IPS-18c (cell line): ENCODE results near the gene SFT2D1.
"Not testable (repeated sequence)": the region's sequence is repeated elsewhere in the genome, so short reads cannot be mapped to it uniquely, and the experiment has no call there.

Experiments used
- H3K4me3 ChIP-seq: 2 replicates; pipeline ENCODE4 v1.7.0; 2013; ENCODE audit warnings: low read depth, mild to moderate bottlenecking, low read length, moderate library complexity; ENCODE audit not compliant: insufficient read depth
- H3K9me3 ChIP-seq: one replicate; pipeline ENCODE4 v1.6.1; 2013; ENCODE audit warnings: mild to moderate bottlenecking, low read length, moderate library complexity; ENCODE audit not compliant: control insufficient read depth, insufficient read depth

SFT2D1 gene

DNA sequence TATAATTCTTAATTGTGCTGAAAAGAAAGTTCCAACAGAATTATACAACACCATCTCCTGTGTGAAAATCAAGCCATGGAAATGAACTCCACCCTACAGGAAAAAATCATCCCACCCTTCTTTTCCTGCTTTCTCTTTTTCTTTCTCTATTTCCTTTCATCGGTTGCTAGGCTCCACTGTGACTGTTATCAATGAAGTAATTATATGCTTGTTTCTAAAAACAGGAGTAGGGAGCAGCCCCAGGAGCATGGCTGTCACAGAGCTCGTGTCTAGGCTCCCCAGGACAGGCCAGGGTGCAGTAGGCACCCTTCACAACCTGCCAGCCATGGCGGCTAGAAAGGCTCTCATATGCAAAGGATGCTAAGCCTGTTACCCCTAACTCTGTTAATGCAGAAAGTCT lies 27.4 kb upstream of the SFT2D1 start:
- no peak overlapping the region for H3K4me3 ChIP-seq
- no peaks in the 10 kb centered on the region for H3K9me3 ChIP-seq

DNA sequence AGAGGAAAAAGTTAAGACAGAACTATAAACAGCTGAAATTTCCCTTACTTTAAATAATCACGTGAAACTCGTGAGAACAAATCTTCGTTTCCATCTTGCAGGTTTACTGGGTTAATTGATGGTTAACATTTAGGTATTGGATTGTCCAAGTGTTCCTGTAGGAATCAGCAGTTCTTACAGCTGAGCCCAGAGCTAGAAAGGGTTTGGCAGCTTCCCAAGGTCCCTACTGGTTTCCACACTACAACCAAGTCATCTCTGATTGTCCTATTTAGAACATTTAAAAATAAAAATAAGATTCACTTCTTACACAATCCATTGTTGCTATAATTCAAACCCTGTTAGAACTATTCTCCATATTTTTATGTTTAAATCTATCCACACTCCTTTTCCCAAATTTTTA lies 24.6 kb upstream of the SFT2D1 start:
- no peaks in the 10 kb centered on the region for H3K9me3 ChIP-seq
- H3K4me3 ChIP-seq, result no peak overlapping the region

DNA sequence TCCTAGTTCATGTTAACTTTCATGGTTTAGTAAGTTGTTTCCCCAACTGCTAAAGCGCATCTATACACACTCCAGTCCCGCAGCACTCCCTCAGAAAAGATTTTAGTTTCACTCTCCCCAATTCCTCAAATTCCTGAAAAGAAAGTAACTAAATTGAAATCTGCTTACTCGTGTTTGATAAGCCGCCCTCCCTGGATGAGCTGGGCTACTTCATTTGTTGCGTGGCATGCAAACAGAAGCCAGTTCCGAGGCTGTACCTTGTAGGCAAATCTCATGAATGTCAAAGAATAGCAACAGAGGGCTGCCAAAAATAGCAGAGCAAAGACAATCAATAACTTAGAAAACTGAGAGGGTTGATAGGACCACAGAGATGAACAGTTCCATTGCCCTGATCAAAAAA lies 23.5 kb upstream of the SFT2D1 start:
- Histone ChIP-seq H3K4me3 (no peak overlapping the region; the same call in 1 of the 2 replicates), H3K9me3 (no peaks in the 10 kb centered on the region)

DNA sequence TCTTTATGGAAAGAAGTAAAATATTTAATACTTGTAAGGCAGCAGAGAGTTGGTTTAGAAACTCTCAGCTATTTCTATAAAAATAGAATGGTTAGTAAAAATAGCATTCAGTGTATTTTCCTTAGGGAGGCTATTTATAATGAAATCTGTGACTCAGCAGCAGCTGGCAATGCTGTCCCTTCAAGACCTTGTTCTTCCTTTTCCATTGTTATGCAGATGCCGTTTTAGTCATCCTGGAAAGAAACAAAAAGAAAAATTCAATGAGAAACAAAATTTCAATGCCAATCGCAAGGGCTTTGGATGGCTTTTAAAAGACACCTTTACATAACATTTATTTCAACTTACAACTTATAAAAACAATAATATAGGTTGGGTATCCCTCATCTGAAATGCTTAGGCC lies 22.9 kb upstream of the SFT2D1 start:
- Histone ChIP-seq H3K9me3 (no peaks in the 10 kb centered on the region), H3K4me3 (no peak overlapping the region)

DNA sequence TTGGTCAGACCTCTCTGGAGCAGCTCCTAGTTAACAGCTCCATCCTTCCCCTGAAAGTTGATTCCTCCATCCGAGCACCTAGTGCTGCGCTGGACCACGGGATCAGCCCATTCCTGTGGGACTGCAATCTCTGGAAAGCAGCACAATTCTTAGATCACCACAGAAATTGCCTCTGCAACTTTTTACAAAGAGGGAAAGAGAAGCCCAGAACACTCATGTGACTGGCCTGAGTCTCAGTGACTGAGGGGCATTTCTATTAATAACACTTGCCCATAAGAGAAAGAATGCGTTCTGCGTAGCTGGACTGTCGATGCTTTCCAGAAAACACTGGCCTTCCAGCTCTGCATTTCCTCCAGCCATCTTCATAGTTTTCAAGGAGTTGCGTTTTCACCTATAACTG lies 22.1 kb upstream of the SFT2D1 start:
- no peak overlapping the region for H3K4me3 ChIP-seq
- H3K9me3 ChIP-seq, result no peaks in the 10 kb centered on the region

DNA sequence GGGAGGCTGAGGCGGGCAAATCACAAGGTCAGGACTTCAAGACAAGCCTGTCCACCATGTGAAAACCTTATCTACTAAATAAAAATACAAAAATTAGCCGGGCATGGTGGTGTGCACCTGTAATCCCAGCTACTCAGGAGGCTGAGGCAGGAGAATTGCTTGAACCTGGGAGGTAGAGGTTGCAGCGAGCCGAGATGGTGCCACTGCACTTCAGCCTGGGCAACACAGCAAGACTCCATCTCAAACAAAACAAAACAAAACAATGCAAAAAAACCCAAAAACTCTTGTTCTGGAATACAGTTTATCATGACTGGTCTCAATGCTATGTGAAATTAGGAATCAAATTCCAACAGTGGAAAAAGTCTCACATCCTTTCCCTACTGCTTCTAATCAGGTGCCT lies 20.1 kb upstream of the SFT2D1 start:
- H3K4me3 ChIP-seq, H3K9me3 ChIP-seq: not testable (repeated sequence)

DNA sequence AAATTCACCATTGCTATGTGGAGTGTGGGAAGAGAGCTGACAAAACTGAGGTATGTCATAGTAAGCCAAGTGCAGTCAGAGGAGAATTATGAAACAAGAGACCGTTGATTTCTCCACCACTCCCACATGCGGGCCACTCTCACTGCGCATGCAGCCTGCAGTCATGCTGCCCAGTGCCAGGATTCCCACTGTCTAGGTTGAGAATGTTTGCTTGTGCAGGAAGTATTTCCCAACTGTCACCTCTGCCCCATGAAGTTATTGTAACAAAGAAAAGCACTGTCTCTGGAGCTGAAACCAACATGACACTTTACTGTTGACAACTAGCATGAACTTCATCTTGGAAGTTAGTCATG lies 18.7 kb upstream of the SFT2D1 start:
- Histone ChIP-seq H3K4me3 (no peak overlapping the region), H3K9me3 (no peaks in the 10 kb centered on the region)

DNA sequence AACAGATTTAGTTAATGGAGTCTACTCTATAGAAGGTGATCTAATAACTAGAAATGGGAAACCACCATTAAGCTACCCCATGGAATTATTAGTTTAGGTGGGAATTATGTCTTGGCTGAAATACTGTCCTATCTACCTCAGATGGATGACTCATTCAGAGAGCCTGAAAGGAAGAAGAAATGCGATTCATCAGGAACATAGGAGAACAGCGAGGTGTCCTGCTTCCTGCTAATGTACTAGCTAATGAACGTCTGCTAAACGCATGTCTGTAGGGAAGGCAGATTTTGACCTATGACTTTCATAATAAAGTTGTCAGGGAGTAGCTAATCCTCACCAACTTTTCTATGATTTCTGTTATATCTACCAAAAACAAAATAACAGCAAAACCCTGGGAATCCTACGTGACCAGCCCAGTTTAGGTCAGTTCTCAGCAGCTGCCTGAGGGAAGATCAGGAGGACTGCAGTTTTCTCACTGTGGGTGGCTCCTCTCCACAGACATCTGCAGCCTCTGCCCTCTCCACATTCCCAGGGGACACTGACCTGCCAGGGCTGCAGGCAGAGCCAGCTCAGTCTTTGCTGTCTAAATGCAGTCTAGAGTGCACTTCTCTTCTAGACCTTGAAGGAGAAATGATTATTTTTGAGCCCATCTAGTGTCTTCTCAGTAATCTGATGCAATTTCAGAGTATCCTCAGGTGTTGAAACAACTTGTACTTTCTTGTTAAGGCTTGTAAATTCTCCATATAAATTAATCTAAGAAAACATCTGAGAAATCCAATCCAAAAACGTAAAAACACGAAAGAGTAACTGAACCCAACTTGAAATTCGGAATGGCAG lies 18.1 kb upstream of the SFT2D1 start:
- Histone ChIP-seq H3K9me3 (no peaks in the 10 kb centered on the region), H3K4me3 (no peak overlapping the region)

DNA sequence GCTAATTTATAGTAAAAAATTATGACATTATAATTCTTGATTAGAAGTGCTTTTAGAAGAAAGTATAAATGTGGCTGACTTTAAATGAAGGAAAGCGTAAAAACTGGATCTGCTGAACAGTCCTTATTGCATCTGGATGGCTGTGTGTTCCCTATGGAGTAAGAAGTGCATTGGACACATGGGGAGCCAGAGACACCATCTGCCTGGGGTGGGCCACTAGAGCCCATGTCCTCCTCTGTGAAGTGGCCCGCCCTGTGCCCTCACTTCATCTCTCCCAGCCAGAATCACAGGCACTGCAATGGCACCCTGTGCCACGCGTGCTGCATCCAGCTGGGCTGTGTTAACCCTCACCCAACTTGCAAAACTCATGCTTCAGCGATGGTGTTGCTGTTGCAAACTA lies 13.2 kb upstream of the SFT2D1 start:
- Histone ChIP-seq H3K9me3 (no peaks in the 10 kb centered on the region), H3K4me3 (no peak overlapping the region)

DNA sequence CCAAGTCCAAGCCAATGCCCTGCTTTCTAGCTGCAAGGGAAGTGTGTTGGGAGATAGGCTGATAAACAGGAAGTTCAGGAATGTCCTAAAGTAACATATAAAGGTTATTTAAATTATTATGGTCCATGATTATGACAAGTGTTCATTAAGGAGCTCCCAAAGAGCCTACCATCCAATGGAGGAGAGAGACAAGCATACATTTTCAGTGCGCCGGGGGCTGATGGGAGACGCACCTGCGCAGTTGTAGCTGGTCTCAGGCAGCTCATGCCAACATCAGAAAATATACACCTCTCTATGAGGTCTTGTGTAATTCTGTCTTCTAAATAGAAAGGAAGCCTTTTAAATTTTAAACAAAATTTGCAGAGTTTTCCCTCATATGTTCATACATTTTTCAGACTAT lies 12.6 kb upstream of the SFT2D1 start:
- no peak overlapping the region for H3K4me3 ChIP-seq

DNA sequence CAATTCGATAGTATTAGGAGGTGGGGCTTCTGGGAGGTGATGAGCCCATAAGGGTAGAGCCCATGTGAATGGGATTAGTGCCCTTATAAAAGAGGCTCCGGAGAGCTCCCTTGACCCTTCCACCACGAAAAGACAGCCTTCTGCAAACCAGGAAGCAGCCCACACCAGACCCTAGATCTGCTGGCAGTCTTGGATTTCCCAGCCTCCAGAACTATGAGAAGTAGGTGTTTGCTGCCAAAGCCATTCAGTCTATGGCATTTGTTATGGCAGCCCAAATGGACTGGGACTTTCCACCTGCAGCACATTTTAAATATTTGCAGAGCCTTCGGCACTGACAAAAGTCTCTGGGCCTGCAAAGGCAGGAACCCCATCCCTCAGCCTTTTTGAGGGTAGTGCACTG lies 11.8 kb upstream of the SFT2D1 start:
- no peak overlapping the region for H3K4me3 ChIP-seq
- H3K9me3 ChIP-seq, result no peaks in the 10 kb centered on the region

More for the DNA sequence above, 12.6 kb upstream of the SFT2D1 start:
- H3K9me3 ChIP-seq, result no peaks in the 10 kb centered on the region

DNA sequence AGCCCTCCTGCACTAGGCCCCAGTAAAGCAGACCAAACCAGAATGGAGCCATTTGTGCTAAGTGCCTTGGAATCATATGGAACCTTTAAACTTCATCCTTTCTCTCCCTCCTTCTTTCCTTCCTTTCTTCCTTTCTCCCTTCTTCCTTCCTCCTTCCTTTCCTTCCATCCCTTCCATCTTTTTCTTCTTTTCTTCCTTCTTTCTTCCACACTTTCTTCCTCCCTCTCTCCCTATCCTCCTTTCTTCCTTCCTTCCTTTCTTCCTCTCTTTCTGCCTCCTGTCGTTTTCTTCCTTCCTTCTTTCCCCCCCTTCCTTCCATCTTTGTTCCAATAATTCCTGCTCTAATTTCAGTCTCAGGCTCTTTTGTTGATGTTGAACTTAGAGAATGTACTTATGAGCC lies 11.2 kb upstream of the SFT2D1 start:
- no peak overlapping the region for H3K4me3 ChIP-seq
- no peaks in the 10 kb centered on the region for H3K9me3 ChIP-seq

DNA sequence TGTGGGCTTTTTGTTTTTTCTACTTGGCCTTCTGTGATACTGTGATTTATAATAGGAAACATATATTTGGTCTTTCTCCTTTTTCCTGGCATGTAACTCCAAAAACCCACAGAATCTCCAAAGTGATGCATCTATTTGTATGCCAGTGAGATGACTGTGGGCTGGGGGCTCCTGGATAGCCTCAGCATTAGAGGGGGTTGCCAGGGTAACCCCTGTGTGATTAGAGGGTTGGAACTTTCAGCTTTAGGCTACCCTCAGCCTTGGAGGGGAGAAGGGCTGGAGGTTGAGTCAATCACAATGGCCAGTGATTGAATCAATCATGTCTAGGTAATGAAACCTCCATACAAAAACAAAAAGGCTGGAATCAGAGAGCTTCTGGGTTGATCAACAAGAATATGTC lies 10.6 kb upstream of the SFT2D1 start:
- Histone ChIP-seq H3K9me3 (no peaks in the 10 kb centered on the region), H3K4me3 (no peak overlapping the region)

DNA sequence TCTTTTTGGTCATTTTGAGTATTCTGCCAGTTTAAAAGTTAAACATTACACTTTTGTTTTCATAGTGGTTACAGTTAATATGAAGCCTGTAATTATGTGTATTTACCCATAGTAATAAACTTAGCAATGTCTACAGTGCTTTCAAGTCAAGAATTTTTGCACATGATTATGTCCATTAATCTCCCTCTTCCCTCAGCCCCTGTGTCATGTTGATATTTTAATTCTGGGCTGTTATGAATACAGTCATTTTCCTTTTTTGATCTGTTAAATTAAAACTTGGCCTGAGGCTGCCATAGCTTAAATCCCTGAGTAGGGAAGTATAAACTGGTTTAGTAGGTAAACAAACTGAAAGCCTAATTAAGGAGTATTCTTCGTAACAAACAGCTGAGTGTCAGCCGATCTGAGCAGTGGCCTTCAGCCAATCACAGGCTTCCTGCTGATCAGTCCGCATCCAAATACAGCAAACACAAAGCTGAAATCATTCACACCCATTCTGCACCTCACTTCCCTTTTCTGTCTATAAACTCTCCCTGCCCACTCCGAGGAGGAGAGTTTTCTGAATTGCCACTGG lies 9.5 kb upstream of the SFT2D1 start:
- Histone ChIP-seq H3K4me3 (no peak overlapping the region), H3K9me3 (no peaks in the 10 kb centered on the region)

DNA sequence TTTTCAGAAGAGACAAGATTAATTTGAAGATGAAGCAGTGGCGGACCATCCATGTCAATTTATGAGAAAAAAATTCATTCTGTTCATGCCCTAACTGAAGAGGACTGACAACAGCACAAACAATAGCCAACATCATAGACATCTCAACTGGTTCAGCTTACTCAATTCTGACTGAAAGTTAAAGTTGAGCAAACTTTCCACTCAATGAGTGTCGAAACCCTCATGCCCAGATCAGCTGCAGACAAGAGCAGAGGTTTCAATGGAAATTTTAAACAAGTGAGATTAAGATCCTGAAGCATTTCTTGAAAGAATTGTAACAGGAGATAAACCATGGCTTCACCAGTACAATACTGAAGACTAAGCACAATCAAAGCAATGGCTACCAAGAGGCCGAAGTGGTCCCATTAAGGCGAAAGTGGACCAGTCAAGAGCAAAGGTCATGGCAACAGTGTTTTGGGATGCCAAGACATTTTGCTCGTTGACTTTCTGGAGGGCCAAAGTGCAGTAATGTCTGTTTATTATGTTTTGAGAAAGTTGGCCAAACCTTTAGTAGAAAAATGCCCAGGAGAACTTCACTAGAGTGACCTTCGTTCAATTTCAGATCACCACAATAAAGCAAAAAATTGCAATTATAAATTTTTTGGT lies 6.1 kb upstream of the SFT2D1 start:
- Histone ChIP-seq H3K4me3 (no peak overlapping the region), H3K9me3 (no peaks in the 10 kb centered on the region)

DNA sequence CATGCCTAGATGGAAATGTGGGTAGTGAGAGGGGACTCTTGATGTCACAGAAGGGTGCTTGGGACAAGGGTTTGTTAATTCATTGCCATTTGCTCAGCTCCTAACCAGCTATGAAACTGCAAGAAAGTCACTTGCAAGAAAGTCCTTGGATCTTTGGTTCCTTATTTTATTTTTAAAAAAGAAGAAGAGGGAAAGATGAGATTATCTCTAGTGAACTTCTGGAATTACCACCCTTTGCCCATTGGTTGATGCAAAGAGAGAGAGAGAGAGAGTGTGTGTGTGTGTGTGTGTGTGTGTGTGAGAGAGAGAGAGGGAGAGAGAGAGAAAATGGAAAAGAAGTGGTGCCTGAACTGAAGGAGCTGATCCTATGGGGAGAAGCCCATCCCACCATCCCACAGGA lies 4.6 kb upstream of the SFT2D1 start:
- Histone ChIP-seq H3K4me3 (no peak overlapping the region), H3K9me3 (no peaks in the 10 kb centered on the region)

DNA sequence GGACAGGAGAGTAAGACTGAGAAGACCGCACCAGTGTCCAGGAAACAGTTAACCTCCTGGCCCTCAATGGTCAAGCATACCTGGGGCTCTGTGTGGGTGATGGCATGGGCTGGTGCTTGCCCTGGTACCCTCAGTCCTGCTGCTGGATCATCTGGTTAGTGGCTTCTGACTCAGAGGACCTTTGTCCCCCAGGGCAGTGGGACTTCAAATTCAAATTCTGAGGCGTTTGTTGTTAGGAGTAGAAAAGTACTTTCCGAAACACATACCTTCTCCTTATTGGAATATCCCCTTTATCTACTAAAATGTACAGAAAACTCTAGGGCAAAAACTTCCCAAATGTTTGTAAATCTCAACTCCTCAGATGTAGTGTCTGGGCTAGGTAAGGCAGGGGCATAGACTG lies 4.1 kb upstream of the SFT2D1 start:
- Histone ChIP-seq H3K9me3 (no peaks in the 10 kb centered on the region), H3K4me3 (no peak overlapping the region)

DNA sequence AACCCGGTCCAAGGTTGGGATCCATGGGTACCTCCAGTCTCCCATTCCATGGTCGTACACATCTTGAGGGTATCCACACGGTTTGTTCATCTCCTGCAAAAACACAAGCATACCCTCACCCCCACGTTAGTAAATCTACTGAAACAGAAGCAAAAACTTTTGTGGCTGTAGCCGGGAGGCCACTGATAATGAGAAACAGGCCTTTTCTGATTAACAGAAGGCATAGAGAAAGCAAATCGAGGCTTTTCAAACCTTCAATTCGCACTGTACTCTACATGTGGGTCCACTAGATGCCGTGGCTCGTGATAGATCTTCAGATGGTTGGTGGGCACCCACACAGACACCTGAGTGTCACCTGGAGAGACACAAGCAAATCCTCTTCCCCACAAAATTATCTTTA lies 3.3 kb upstream of the SFT2D1 start:
- not testable (repeated sequence) for H3K4me3 ChIP-seq, H3K9me3 ChIP-seq
